Mesendoderm (in vitro differentiated cells): Measurements from ENCODE around the gene TELO2.

Experiments
- DNase-seq: peaks from one replicate; pipeline ENCODE4 v3.0.0; 2013
- H2AK5ac ChIP-seq: 2 replicates; pipeline ENCODE4 v1.6.1; 2013; ENCODE audit warnings: low read length, inconsistent platforms
- H2BK120ac ChIP-seq: 2 replicates; pipeline ENCODE4 v1.6.1; 2013; ENCODE audit warnings: low read depth, mild to moderate bottlenecking, low read length, moderate library complexity, mixed read lengths
- H2BK15ac ChIP-seq: replicated peaks from 2 replicates; pipeline ENCODE4 v1.6.1; 2013; ENCODE audit warnings: low read depth, mild to moderate bottlenecking, moderate library complexity
- H2BK5ac ChIP-seq: 2 replicates; pipeline ENCODE4 v1.6.1; 2013; ENCODE audit warnings: low read length, inconsistent platforms
- H3K18ac ChIP-seq: 2 replicates; pipeline ENCODE4 v1.6.1; 2013; ENCODE audit warnings: mild to moderate bottlenecking, low read length, mixed read lengths
- H3K23ac ChIP-seq: one replicate; pipeline ENCODE4 v1.6.1; 2013; ENCODE audit warnings: low read length
- H3K27ac ChIP-seq: 2 replicates; pipeline ENCODE4 v1.5.1; 2013; ENCODE audit warnings: low read depth, mild to moderate bottlenecking, inconsistent platforms, low read length, moderate library complexity
- H3K27me3 ChIP-seq: 2 replicates; pipeline ENCODE4 v1.6.1; 2013; ENCODE audit warnings: low read length, control low read depth, mild to moderate bottlenecking, inconsistent platforms; ENCODE audit not compliant: insufficient read depth, poor library complexity
- H3K36me3 ChIP-seq: 2 replicates; pipeline ENCODE4 v1.6.1; 2013; ENCODE audit warnings: low read length, inconsistent platforms; ENCODE audit not compliant: control insufficient read depth, insufficient read depth
- H3K4ac ChIP-seq: one replicate; pipeline ENCODE4 v1.6.1; 2013; ENCODE audit warnings: low read depth, mild to moderate bottlenecking, low read length, moderate library complexity
- H3K4me1 ChIP-seq: 2 replicates; pipeline ENCODE4 v1.6.1; 2013; ENCODE audit warnings: low read depth, low read length, inconsistent platforms; ENCODE audit not compliant: control insufficient read depth
- H3K4me2 ChIP-seq: 2 replicates; pipeline ENCODE4 v1.6.1; 2013; ENCODE audit warnings: low read length
- H3K4me3 ChIP-seq: 2 replicates; pipeline ENCODE4 v1.5.1; 2013; ENCODE audit warnings: mild to moderate bottlenecking, low read length
- H3K56ac ChIP-seq: one replicate; pipeline ENCODE4 v1.6.1; 2013; ENCODE audit warnings: low read length
- H3K79me1 ChIP-seq: 2 replicates; pipeline ENCODE4 v1.6.1; 2013; ENCODE audit warnings: low read length, inconsistent platforms
- H3K79me2 ChIP-seq: 2 replicates; pipeline ENCODE4 v1.6.1; 2013; ENCODE audit warnings: mild to moderate bottlenecking, low read length; ENCODE audit not compliant: control insufficient read depth, insufficient read depth
- H3K9ac ChIP-seq: 2 replicates; pipeline ENCODE4 v1.6.1; 2013; ENCODE audit warnings: low read length, inconsistent platforms
- H4K5ac ChIP-seq: one replicate; pipeline ENCODE4 v1.6.1; 2013; ENCODE audit warnings: low read length
- H4K8ac ChIP-seq: one replicate; pipeline ENCODE4 v1.6.1; 2013; ENCODE audit warnings: low read depth, mild to moderate bottlenecking, control low read depth, low read length, moderate library complexity
- WGBS: extraction: QIAGEN DNeasy Blood & Tissue Kit; methylation state at CpG from one replicate; pipeline ENCODE4 v1.1.7; 2013; ENCODE audit warnings: low lambda C conversion rate, missing lambda C conversion rate; ENCODE audit not compliant: insufficient coverage; ENCODE audit errors: extremely low coverage; 5-methylcytosine and 5-hydroxymethylcytosine counted together

The TELO2 gene

GRCh38 chr16:1518626-1519135 is 25.5 kb downstream of the TELO2 start:
- Histone ChIP-seq H4K8ac (no peak overlapping the region), H3K27ac (no peak overlapping the region), H3K56ac (no peak overlapping the region), H3K4me2 (no peak overlapping the region), H3K4me1 (no peaks in the 10 kb centered on the region), H2BK120ac (no peak overlapping the region), H3K4me3 (no peak overlapping the region), H3K23ac (no peak overlapping the region), H3K36me3 (no peaks in the 10 kb centered on the region), H3K79me2 (no peaks in the 10 kb centered on the region), H2BK15ac (no peak overlapping the region), H4K5ac (no peak overlapping the region), H2BK5ac (no peak overlapping the region), H3K18ac (no peak overlapping the region), H3K9ac (no peak overlapping the region), H3K27me3 (no peaks in the 10 kb centered on the region), H3K4ac (no peak overlapping the region), H3K79me1 (no peaks in the 10 kb centered on the region), H2AK5ac (no peak overlapping the region)
- DNase-seq: no peak
- no CpG with 5 or more reads among the region's 16 CpGs for WGBS

DNA sequence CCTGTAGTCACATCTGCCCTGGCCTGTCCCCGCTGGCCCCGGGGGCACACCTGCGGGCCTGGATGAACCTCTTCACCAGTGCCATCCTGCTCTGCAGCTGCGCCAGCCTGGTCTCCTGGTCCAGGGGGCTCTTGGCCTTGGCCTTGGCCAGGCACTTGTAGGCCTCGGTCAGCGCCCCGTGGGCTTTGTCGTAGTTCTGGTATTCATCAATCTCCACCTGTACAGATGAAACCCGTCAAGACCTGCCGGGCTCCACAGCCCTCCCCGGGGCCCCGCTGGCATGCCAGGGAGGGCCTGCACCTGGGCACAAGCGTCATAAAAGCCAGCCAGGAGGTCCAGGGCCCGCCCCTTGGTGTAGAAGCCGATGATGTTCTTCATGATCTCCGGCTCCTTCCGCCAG is 26.7 kb downstream of the TELO2 start:
- no peak overlapping the region for H3K27ac ChIP-seq
- no peaks in the 10 kb centered on the region for H3K79me1 ChIP-seq
- H3K56ac ChIP-seq: no peak overlapping the region
- H3K23ac ChIP-seq: no peak overlapping the region
- no peaks in the 10 kb centered on the region for H3K4me1 ChIP-seq
- H3K36me3 ChIP-seq: no peaks in the 10 kb centered on the region
- no peak for DNase-seq
- no peak overlapping the region for H2BK15ac ChIP-seq
- no peak overlapping the region for H2AK5ac ChIP-seq
- no peak overlapping the region for H4K5ac ChIP-seq
- H3K79me2 ChIP-seq: no peaks in the 10 kb centered on the region
- H3K27me3 ChIP-seq: no peaks in the 10 kb centered on the region
- H3K4me2 ChIP-seq: no peak overlapping the region
- WGBS: no CpG with 5 or more reads among the region's 17 CpGs
- no peak overlapping the region for H2BK5ac ChIP-seq
- no peak overlapping the region for H4K8ac ChIP-seq
- H3K18ac ChIP-seq: no peak overlapping the region
- H3K4ac ChIP-seq: no peak overlapping the region
- H3K9ac ChIP-seq: no peak overlapping the region
- H2BK120ac ChIP-seq: no peak overlapping the region
- no peak overlapping the region for H3K4me3 ChIP-seq

GRCh38 chr16:1520461-1520860 is 27.3 kb downstream of the TELO2 start:
- DNase-seq: no peak
- H3K4me1 ChIP-seq: no peaks in the 10 kb centered on the region
- H3K56ac ChIP-seq: no peak overlapping the region
- no peak overlapping the region for H3K4me2 ChIP-seq
- no peak overlapping the region for H3K27ac ChIP-seq
- H3K4me3 ChIP-seq: no peak overlapping the region
- no peaks in the 10 kb centered on the region for H3K27me3 ChIP-seq
- no peak overlapping the region for H4K8ac ChIP-seq
- no peak overlapping the region for H3K4ac ChIP-seq
- H3K79me2 ChIP-seq: no peaks in the 10 kb centered on the region
- WGBS: no CpG with 5 or more reads among the region's 19 CpGs
- no peak overlapping the region for H2BK15ac ChIP-seq
- H4K5ac ChIP-seq: no peak overlapping the region
- no peak overlapping the region for H2AK5ac ChIP-seq
- H2BK120ac ChIP-seq: no peak overlapping the region
- no peaks in the 10 kb centered on the region for H3K36me3 ChIP-seq
- no peak overlapping the region for H3K9ac ChIP-seq
- no peak overlapping the region for H2BK5ac ChIP-seq
- no peak overlapping the region for H3K18ac ChIP-seq
- no peak overlapping the region for H3K23ac ChIP-seq
- no peaks in the 10 kb centered on the region for H3K79me1 ChIP-seq

DNA sequence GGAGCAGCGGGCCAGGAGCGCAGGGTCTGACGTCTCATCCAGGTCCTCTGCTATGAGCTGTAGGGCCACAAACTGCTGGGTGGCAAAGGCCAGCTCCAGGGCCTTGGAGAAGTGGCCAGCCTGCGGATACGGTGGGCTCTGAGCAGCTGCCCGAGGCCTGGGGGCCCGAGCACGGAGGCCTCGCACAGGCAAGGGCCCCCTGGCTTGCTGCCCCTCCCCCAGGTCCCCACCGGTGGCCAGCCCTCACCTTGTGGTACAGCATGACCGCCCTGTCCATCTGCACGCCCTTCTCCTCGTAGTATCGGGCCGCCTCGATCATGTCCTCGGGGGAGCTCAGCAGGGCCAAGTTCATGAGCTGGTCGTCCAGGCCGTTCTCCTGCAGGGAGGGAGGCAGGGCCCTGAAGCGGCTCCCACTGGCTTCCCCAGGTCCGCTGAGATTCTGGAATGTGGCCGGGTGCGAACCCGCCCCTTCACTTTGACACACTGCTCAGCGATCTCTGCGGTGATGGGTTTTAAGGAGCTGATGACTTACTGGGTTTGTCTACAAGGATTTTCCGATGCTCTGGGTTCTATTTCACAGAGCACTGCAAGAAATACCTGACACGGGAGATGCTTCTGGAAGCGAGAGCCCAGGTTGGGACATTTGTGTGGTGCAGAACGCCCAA is 30.6 kb downstream of the TELO2 start:
- Histone ChIP-seq H3K56ac (no peak overlapping the region), H4K8ac (no peak overlapping the region), H3K79me2 (no peaks in the 10 kb centered on the region), H2BK5ac (no peak overlapping the region), H3K79me1 (no peaks in the 10 kb centered on the region), H3K9ac (no peak overlapping the region), H3K4me3 (no peak overlapping the region), H2BK15ac (no peak overlapping the region), H2BK120ac (no peak overlapping the region), H2AK5ac (no peak overlapping the region), H4K5ac (no peak overlapping the region), H3K4me1 (no peaks in the 10 kb centered on the region), H3K18ac (no peak overlapping the region), H3K36me3 (no peaks in the 10 kb centered on the region), H3K4ac (no peak overlapping the region), H3K27me3 (no peaks in the 10 kb centered on the region), H3K23ac (no peak overlapping the region), H3K27ac (no peak overlapping the region), H3K4me2 (no peak overlapping the region)
- no peak for DNase-seq
- no CpG with 5 or more reads among the region's 30 CpGs for WGBS

DNA sequence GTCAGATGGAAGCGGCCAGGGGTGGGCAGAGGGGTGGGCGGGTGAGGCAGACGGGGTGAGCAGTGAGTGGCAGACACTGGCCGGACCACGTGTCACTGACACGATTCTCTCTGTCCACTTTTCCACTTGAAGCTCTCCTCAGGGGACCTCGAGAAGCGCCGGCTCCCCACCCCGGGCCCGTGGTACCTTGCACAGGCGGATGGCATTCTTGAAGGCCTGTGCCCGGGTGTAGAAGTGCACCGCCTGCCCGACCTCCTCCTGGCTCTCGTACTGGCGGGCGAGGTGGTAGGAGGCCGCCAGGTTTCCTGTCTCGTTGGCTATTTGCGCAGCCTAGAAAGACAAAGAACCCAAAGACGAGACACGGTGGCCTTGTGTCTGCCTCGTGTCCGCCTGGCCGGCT is 31.2 kb downstream of the TELO2 start:
- Histone ChIP-seq H2AK5ac (no peak overlapping the region), H3K56ac (no peak overlapping the region), H3K4me2 (no peak overlapping the region), H4K8ac (no peak overlapping the region), H3K36me3 (no peaks in the 10 kb centered on the region), H3K4me3 (no peak overlapping the region), H3K4ac (no peak overlapping the region), H2BK15ac (no peak overlapping the region), H3K79me1 (no peaks in the 10 kb centered on the region), H3K27me3 (no peaks in the 10 kb centered on the region), H3K9ac (no peak overlapping the region), H3K18ac (no peak overlapping the region), H3K23ac (no peak overlapping the region), H2BK120ac (no peak overlapping the region), H4K5ac (no peak overlapping the region), H3K79me2 (no peaks in the 10 kb centered on the region), H2BK5ac (no peak overlapping the region), H3K4me1 (no peaks in the 10 kb centered on the region), H3K27ac (no peak overlapping the region)
- DNase-seq: no peak
- WGBS: no CpG with 5 or more reads among the region's 26 CpGs
